ENCODE results near the gene NUPR2.

DNA sequence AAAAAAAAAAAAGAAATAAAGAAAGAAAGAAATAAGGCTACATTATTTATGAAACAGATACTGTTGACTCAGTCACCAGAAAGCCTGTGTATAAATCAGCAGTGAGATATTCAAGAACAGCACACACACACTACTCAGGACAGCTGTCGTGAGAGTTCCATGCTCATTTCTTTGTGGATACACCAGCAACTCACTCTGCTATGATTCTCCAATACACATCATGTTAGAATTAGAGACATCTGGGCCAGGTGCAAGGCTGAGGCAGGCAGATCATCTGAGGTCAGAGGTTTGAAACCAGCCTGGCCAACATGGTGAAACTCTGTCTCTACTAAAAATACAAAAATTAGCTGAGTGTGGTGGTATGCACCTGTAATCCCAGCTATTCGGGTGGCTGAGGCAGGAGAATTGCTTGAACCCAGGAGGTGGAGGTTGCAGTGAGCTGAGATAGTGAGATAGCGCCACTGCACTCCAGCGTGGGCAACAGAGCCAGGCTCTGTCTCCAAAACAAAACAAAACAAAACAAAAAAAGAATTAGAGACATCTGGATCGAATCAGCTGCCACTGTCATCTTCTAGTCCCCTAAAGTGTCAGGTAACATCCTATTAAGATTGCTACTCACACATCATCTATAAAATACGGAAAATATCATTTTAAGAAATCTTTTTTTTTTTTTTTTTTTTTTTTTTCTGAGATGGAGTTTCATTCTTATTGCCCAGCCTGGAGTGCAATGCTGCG lies 11.2 kb upstream of the NUPR2 start:
- TF ChIP-seq EZH2 (IDR thresholded peaks at IDR 0.05; ENCODE audit: low read depth, low read length, severe bottlenecking) (no peak), BACH1 (IDR thresholded peaks at IDR 0.05; ENCODE audit: low read length) (no peak), RFX5 (IDR thresholded peaks at IDR 0.05; ENCODE audit: borderline replicate concordance, low read depth, low read length) (no peak), CREB1 (IDR thresholded peaks at IDR 0.05) (no peak)
- TF ChIP-seq, protein P1, sequence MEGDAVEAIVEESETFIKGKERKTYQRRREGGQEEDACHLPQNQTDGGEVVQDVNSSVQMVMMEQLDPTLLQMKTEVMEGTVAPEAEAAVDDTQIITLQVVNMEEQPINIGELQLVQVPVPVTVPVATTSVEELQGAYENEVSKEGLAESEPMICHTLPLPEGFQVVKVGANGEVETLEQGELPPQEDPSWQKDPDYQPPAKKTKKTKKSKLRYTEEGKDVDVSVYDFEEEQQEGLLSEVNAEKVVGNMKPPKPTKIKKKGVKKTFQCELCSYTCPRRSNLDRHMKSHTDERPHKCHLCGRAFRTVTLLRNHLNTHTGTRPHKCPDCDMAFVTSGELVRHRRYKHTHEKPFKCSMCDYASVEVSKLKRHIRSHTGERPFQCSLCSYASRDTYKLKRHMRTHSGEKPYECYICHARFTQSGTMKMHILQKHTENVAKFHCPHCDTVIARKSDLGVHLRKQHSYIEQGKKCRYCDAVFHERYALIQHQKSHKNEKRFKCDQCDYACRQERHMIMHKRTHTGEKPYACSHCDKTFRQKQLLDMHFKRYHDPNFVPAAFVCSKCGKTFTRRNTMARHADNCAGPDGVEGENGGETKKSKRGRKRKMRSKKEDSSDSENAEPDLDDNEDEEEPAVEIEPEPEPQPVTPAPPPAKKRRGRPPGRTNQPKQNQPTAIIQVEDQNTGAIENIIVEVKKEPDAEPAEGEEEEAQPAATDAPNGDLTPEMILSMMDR (IDR thresholded peaks at IDR 0.05; ENCODE audit: control extremely low read depth in 1 of 3, insufficient read depth in 1 of 3, low read depth in 1 of 3, low read length in 3 of 3) = no peak
- TF ChIP-seq, protein P2, sequence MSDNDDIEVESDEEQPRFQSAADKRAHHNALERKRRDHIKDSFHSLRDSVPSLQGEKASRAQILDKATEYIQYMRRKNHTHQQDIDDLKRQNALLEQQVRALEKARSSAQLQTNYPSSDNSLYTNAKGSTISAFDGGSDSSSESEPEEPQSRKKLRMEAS (IDR thresholded peaks at IDR 0.05) = no peak

All from H1 (cell line).